Lower lobe of right lung (tissue), 2 donors: ENCODE data around the gene RAET1L. TPM values are rescaled to one million over a fixed set of nuclear protein-coding genes. Genes with fewer than 3 reads are reported as not detected.
"Not testable (repeated sequence)": the region's sequence is repeated elsewhere in the genome, so short reads cannot be mapped to it uniquely, and the experiment has no call there.

Experiments
- ATAC-seq, 2 donors: fragments of 200-7000 bp; cut with Tn5 transposase; one replicate each; pipeline ENCODE4 v1.9.1; 2020 to 2022; ENCODE audit warnings: mild to moderate bottlenecking in 2 of 2, moderate library complexity in 2 of 2
- DNase-seq: peaks from one replicate; pipeline ENCODE4 v3.0.0-alpha.2; 2020
- H3K27ac ChIP-seq: fragments of 200-600 bp; one replicate; pipeline ENCODE4 v1.8.0; 2022
- H3K27me3 ChIP-seq: fragments of 200-600 bp; one replicate; pipeline ENCODE4 v1.8.0; 2022; ENCODE audit warnings: low read depth
- H3K36me3 ChIP-seq: fragments of 200-600 bp; one replicate; pipeline ENCODE4 v1.8.0; 2022; ENCODE audit warnings: mild to moderate bottlenecking
- H3K4me1 ChIP-seq: fragments of 200-600 bp; one replicate; pipeline ENCODE4 v1.8.0; 2022
- H3K4me3 ChIP-seq: fragments of 200-600 bp; one replicate; pipeline ENCODE4 v1.8.0; 2022; ENCODE audit warnings: mild to moderate bottlenecking
- H3K9me3 ChIP-seq: fragments of 200-600 bp; one replicate; pipeline ENCODE4 v1.8.0; 2022
- CTCF ChIP-seq: fragments of 200-600 bp; IDR thresholded peaks from one replicate; pipeline ENCODE4 v1.8.0; 2022; ENCODE audit warnings: antibody characterized with exemption, mild to moderate bottlenecking
- intact Hi-C: fragments of 100-400 bp; cut with DNase I; formaldehyde crosslinking; loops from one replicate; pipeline ENCODE4 v1.11.0; 2022
- total RNA-seq: library from RNA; stranded (reverse); fragmentation: NEBNext Ultra II Directional; extraction: Animal tissue kit (Norgen Biotek cat#: 25700); gene quantifications from one replicate; pipeline ENCODE4 v1.2.1, GENCODE V29; 2021
- donor health status: DM: no; HTN: yes; CAD: no; lungs with severe emphysema.

The RAET1L gene
- total RNA-seq, 1 donor from 2014 or later, result not detected

GRCh38 chr6:149978610-149979009 is 46.7 kb downstream of the RAET1L start:
- H3K4me3 ChIP-seq, result no peak overlapping the region
- DNase-seq, result no peak
- H3K9me3 ChIP-seq, result no peaks in the 10 kb centered on the region
- intact Hi-C loops, result no loop called here
- H3K27ac ChIP-seq, result no peak overlapping the region
- no peaks in the 10 kb centered on the region for H3K36me3 ChIP-seq
- no peak for ATAC-seq
- H3K27me3 ChIP-seq, result peaks cover 45% of the 10 kb centered on the region
- no peaks in the 10 kb centered on the region for H3K4me1 ChIP-seq
- TF ChIP-seq CTCF, result no peak

GRCh38 chr6:149977221-149977620 is 48.1 kb downstream of the RAET1L start:
- H3K4me1 ChIP-seq, result no peaks in the 10 kb centered on the region
- intact Hi-C loops, result no loop called here
- DNase-seq, result no peak
- H3K9me3 ChIP-seq, result no peaks in the 10 kb centered on the region
- no peak overlapping the region for H3K4me3 ChIP-seq
- no peak for TF ChIP-seq CTCF
- no peak for ATAC-seq
- peaks cover 39% of the 10 kb centered on the region for H3K27me3 ChIP-seq
- H3K27ac ChIP-seq, result no peak overlapping the region
- H3K36me3 ChIP-seq, result no peaks in the 10 kb centered on the region

- Histone ChIP-seq H3K9me3 (no peaks in the 10 kb centered on the region), H3K27ac (no peak overlapping the region), H3K4me3 (no peak overlapping the region), H3K4me1 (no peaks in the 10 kb centered on the region), H3K27me3 (peaks cover 24% of the 10 kb centered on the region), H3K36me3 (no peaks in the 10 kb centered on the region)
- no peak for DNase-seq
- TF ChIP-seq CTCF, result no peak
- intact Hi-C loops, result no loop called here
- no peak for ATAC-seq
These were observed 49.9 kb downstream of the RAET1L start for GRCh38 chr6:149975400-149975799.

- H3K27me3 ChIP-seq, result peaks cover 24% of the 10 kb centered on the region
- intact Hi-C loops, result no loop called here
- no peak overlapping the region for H3K4me3 ChIP-seq
- no peaks in the 10 kb centered on the region for H3K36me3 ChIP-seq
- no peaks in the 10 kb centered on the region for H3K4me1 ChIP-seq
- DNase-seq, result no peak
- ATAC-seq, result peak in 1 of 2 donors; percentile 55
- H3K9me3 ChIP-seq, result no peaks in the 10 kb centered on the region
- no peak for TF ChIP-seq CTCF
- no peak overlapping the region for H3K27ac ChIP-seq
These were observed 50.5 kb downstream of the RAET1L start for GRCh38 chr6:149974825-149975224.

GRCh38 chr6:149974394-149974793 is 50.9 kb downstream of the RAET1L start:
- intact Hi-C loops, H3K9me3 ChIP-seq, H3K4me3 ChIP-seq, H3K36me3 ChIP-seq, DNase-seq, ATAC-seq, H3K27ac ChIP-seq, H3K4me1 ChIP-seq: not testable (repeated sequence)
- peaks cover 26% of the 10 kb centered on the region for H3K27me3 ChIP-seq

- H3K4me1 ChIP-seq, result peaks cover 9% of the 10 kb centered on the region
- DNase-seq (no peak), ATAC-seq (no peak)
- H3K36me3 ChIP-seq, result no peaks in the 10 kb centered on the region
- H3K4me3 ChIP-seq, result no peak overlapping the region
- H3K27me3 ChIP-seq, result peaks cover 37% of the 10 kb centered on the region
- no peak overlapping the region for H3K27ac ChIP-seq
- no peaks in the 10 kb centered on the region for H3K9me3 ChIP-seq
- intact Hi-C loops, result no loop called here
- TF ChIP-seq CTCF, result no peak
These were observed 55.7 kb downstream of the RAET1L start for GRCh38 chr6:149969635-149970034.

- H3K9me3 ChIP-seq, H3K27ac ChIP-seq, H3K36me3 ChIP-seq, DNase-seq, ATAC-seq, H3K4me3 ChIP-seq, intact Hi-C loops: not testable (repeated sequence)
- peaks cover 17% of the 10 kb centered on the region for H3K4me1 ChIP-seq
- peaks cover 37% of the 10 kb centered on the region for H3K27me3 ChIP-seq
These were observed 56.4 kb downstream of the RAET1L start for GRCh38 chr6:149968909-149969308.
